PC-9 (cell line): ENCODE data around the gene CNGB1. TPM values are rescaled to one million over a fixed set of nuclear protein-coding genes. Genes with fewer than 3 reads are reported as not detected.

Experiments used
- BruUV-seq: library from RNA; stranded (reverse); fragments of 400-500 nt; replicated peaks from 2 replicates; lab custom pipeline; 2021; lab: Mats Ljungman, UMichigan
- CTCF ChIA-PET: fragments of 300-600 bp; sonication (Branson Sonifier 250); formaldehyde crosslinking; loops from one replicate; lab custom pipeline; 2022; ENCODE audit warnings: antibody characterized with exemption; lab: Charles Lee
- POLR2A ChIA-PET: fragments of 300-600 bp; sonication (Branson Sonifier 250); formaldehyde crosslinking; loops from one replicate; lab custom pipeline; 2022; ENCODE audit warnings: antibody characterized with exemption; ENCODE audit not compliant: unreplicated experiment; lab: Charles Lee
- DNase-seq, 2 experiments: peaks; one replicate each; pipeline versions ENCODE4 v3.0.0 to v3.0.0-alpha.2; 2015 to 2022; ENCODE audit warnings: mixed read lengths in 1 of 2
- H2AFZ ChIP-seq: fragments of 200-600 bp; sonication (generic); 2 replicates; pipeline ENCODE4 v1.8.1; 2017; ENCODE audit warnings: antibody characterized with exemption
- H3F3A ChIP-seq: fragments of 200-600 bp; sonication (generic); 2 replicates; pipeline ENCODE4 v1.8.1; 2017; ENCODE audit warnings: antibody characterized with exemption, mild to moderate bottlenecking, low read depth; ENCODE audit not compliant: insufficient read depth
- H3K27ac ChIP-seq: fragments of 200-600 bp; sonication (generic); 2 replicates; pipeline ENCODE4 v1.6.1; 2016; ENCODE audit warnings: mixed run types
- H3K27me3 ChIP-seq: fragments of 200-600 bp; sonication (generic); 2 replicates; pipeline ENCODE4 v1.6.1; 2016; ENCODE audit warnings: low read depth, mixed run types; ENCODE audit not compliant: insufficient read depth
- H3K36me3 ChIP-seq: fragments of 200-600 bp; sonication (generic); 2 replicates; pipeline ENCODE4 v1.6.1; 2016; ENCODE audit warnings: low read depth, mixed run types
- H3K4me1 ChIP-seq: fragments of 200-600 bp; sonication (generic); replicated peaks from 2 replicates; pipeline ENCODE4 v1.6.1; 2016; ENCODE audit warnings: mixed run types; ENCODE audit not compliant: insufficient read depth
- H3K4me2 ChIP-seq: fragments of 200-600 bp; sonication (generic); 2 replicates; pipeline ENCODE4 v1.6.1; 2017; ENCODE audit warnings: mixed run types
- H3K4me3 ChIP-seq: fragments of 200-600 bp; sonication (generic); 2 replicates; pipeline ENCODE4 v1.6.1; 2016; ENCODE audit warnings: mixed run types
- H3K79me2 ChIP-seq: fragments of 200-600 bp; sonication (generic); 2 replicates; pipeline ENCODE4 v1.6.1; 2017; ENCODE audit warnings: low read depth, mixed run types
- H3K9me2 ChIP-seq: fragments of 200-600 bp; sonication (generic); 2 replicates; pipeline ENCODE4 v1.8.1; 2017; ENCODE audit warnings: mild to moderate bottlenecking; ENCODE audit not compliant: insufficient read depth
- H3K9me3 ChIP-seq: fragments of 200-600 bp; sonication (generic); 2 replicates; pipeline ENCODE4 v1.8.1; 2016; ENCODE audit warnings: low read depth; ENCODE audit not compliant: insufficient read depth
- H4K20me1 ChIP-seq: fragments of 200-600 bp; sonication (generic); 2 replicates; pipeline ENCODE4 v1.8.1; 2017; ENCODE audit not compliant: insufficient read depth
- EZH2 ChIP-seq: fragments of 200-600 bp; sonication (generic); IDR thresholded peaks from 2 replicates; pipeline ENCODE4 v1.8.0; 2017; ENCODE audit warnings: antibody characterized with exemption, low read depth
- intact Hi-C: fragments of 100-400 bp; cut with micrococcal nuclease; formaldehyde crosslinking; loops from one replicate; pipeline ENCODE4 v1.10.0; 2022; ENCODE audit not compliant: unreplicated experiment
- total RNA-seq: library from RNA; stranded (reverse); gene quantifications from 2 replicates; pipeline ENCODE4 v1.2.3, GENCODE V29; 2021
- TF ChIP-seq, protein P1 (sequence below): fragments of 200-600 bp; sonication (generic); conservative IDR thresholded peaks from 2 replicates; pipeline ENCODE4 v1.6.1; 2017; ENCODE audit warnings: mixed run types, antibody characterized with exemption, mild to moderate bottlenecking, moderate library complexity

CNGB1 gene
- total RNA-seq, 1 experiment from 2014 or later: 1.1 TPM

- H3K36me3 ChIP-seq: peaks cover 8% of the 10 kb centered on the region; the same call in 1 of the 2 replicates
- no peaks in the 10 kb centered on the region for H4K20me1 ChIP-seq
- no peak overlapping the region for H3K4me3 ChIP-seq
- H3F3A ChIP-seq: peaks cover 48% of the 10 kb centered on the region
- intact Hi-C loops: loop anchor here (5.0 kb wide), 1 partner anchor 79 kb away; no protein-coding TSS in a partner anchor
- TF ChIP-seq, protein P1, sequence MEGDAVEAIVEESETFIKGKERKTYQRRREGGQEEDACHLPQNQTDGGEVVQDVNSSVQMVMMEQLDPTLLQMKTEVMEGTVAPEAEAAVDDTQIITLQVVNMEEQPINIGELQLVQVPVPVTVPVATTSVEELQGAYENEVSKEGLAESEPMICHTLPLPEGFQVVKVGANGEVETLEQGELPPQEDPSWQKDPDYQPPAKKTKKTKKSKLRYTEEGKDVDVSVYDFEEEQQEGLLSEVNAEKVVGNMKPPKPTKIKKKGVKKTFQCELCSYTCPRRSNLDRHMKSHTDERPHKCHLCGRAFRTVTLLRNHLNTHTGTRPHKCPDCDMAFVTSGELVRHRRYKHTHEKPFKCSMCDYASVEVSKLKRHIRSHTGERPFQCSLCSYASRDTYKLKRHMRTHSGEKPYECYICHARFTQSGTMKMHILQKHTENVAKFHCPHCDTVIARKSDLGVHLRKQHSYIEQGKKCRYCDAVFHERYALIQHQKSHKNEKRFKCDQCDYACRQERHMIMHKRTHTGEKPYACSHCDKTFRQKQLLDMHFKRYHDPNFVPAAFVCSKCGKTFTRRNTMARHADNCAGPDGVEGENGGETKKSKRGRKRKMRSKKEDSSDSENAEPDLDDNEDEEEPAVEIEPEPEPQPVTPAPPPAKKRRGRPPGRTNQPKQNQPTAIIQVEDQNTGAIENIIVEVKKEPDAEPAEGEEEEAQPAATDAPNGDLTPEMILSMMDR: no peak
- no peak for TF ChIP-seq EZH2
- no peak overlapping the region for H3K4me2 ChIP-seq
- DNase-seq: peak in 1 of 2 experiments; percentile 74
- H2AFZ ChIP-seq: no peak overlapping the region
- no peaks in the 10 kb centered on the region for H3K27me3 ChIP-seq
- ChIA-PET POLR2A (interaction anchor here (0.7 kb wide), 1 partner anchor 134 kb away, joined by 15 read pairs; no protein-coding TSS in a partner anchor), CTCF (interaction anchor here (0.6 kb wide), 1 partner anchor 16 kb away, joined by 3 read pairs; no protein-coding TSS in a partner anchor)
- no peak overlapping the region for H3K27ac ChIP-seq
- H3K9me2 ChIP-seq: no peaks in the 10 kb centered on the region
- BruUV-seq: no TSS peak
- no peaks in the 10 kb centered on the region for H3K9me3 ChIP-seq
- H3K4me1 ChIP-seq: peaks cover 69% of the 10 kb centered on the region
- H3K79me2 ChIP-seq: peaks cover 30% of the 10 kb centered on the region
Observed at GRCh38 chr16:57995721-57996405, 24.9 kb upstream of the CNGB1 start.

GRCh38 chr16:57994778-57995177 is 23.9 kb upstream of the CNGB1 start:
- H3K79me2 ChIP-seq: peaks cover 29% of the 10 kb centered on the region
- intact Hi-C loops: loop anchor here (5.0 kb wide), 1 partner anchor 77 kb away; no protein-coding TSS in a partner anchor
- peaks cover 68% of the 10 kb centered on the region for H3K4me1 ChIP-seq
- H4K20me1 ChIP-seq: no peaks in the 10 kb centered on the region
- H3F3A ChIP-seq: peaks cover 51% of the 10 kb centered on the region
- BruUV-seq: no TSS peak
- H2AFZ ChIP-seq: no peak overlapping the region
- peaks cover 8% of the 10 kb centered on the region; the same call in 1 of the 2 replicates for H3K36me3 ChIP-seq
- peak overlapping the region; percentile 37 for H3K4me2 ChIP-seq
- ChIA-PET POLR2A (no interaction called here), CTCF (no interaction called here)
- no peaks in the 10 kb centered on the region for H3K27me3 ChIP-seq
- TF ChIP-seq, protein P1: peak; percentile 63
- TF ChIP-seq EZH2: no peak
- no peaks in the 10 kb centered on the region for H3K9me3 ChIP-seq
- no peaks in the 10 kb centered on the region for H3K9me2 ChIP-seq
- no peak overlapping the region for H3K4me3 ChIP-seq
- peak; percentile 58 to 69 for DNase-seq
- no peak overlapping the region for H3K27ac ChIP-seq

DNA sequence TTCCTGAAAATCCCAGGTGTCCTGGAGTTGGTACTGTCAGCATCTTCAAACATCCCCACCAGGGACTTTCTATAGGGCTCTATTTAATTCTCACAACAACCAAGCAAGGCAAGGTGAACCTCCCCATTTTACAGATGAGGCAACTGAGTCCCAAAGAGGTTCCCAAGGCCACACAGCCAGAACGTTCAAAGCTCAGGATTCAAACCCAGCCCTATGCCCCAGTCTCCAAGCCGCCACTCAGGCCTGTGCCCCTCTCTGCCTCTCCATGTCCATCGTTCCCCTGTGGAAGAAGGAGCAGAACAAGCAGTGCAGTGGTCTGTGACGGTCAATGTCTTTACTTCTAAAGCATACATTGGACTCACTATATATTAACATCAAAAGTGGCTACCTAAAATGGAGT is 23.4 kb upstream of the CNGB1 start:
- Histone ChIP-seq H3K4me3 (no peak overlapping the region), H4K20me1 (no peaks in the 10 kb centered on the region), H3K4me1 (peaks cover 64% of the 10 kb centered on the region), H3K9me3 (no peaks in the 10 kb centered on the region), H3K4me2 (peak overlapping the region; percentile 37), H3K79me2 (peaks cover 25% of the 10 kb centered on the region), H3K27me3 (no peaks in the 10 kb centered on the region), H2AFZ (no peak overlapping the region), H3K36me3 (peaks cover 8% of the 10 kb centered on the region; the same call in 1 of the 2 replicates), H3K27ac (peak overlapping the region; percentile 96; the same call in 1 of the 2 replicates), H3F3A (peaks cover 47% of the 10 kb centered on the region), H3K9me2 (no peaks in the 10 kb centered on the region)
- POLR2A ChIA-PET: no interaction called here
- CTCF ChIA-PET: no interaction called here
- TF ChIP-seq, protein P1: no peak
- no peak for TF ChIP-seq EZH2
- intact Hi-C loops: no loop called here
- DNase-seq: no peak
- BruUV-seq: no TSS peak
